Endothelial cell of coronary artery (primary cell): ENCODE results near the gene LMOD2. TPM values are rescaled to one million over a fixed set of nuclear protein-coding genes. Genes with fewer than 3 reads are reported as not detected.

Source experiments
- total RNA-seq: library from RNA; depleted of rRNA; stranded (reverse); fragments of >200 nt; gene quantifications from 2 replicates; pipeline ENCODE4 v1.2.3, GENCODE V29; 2014

Gene LMOD2, protein sequence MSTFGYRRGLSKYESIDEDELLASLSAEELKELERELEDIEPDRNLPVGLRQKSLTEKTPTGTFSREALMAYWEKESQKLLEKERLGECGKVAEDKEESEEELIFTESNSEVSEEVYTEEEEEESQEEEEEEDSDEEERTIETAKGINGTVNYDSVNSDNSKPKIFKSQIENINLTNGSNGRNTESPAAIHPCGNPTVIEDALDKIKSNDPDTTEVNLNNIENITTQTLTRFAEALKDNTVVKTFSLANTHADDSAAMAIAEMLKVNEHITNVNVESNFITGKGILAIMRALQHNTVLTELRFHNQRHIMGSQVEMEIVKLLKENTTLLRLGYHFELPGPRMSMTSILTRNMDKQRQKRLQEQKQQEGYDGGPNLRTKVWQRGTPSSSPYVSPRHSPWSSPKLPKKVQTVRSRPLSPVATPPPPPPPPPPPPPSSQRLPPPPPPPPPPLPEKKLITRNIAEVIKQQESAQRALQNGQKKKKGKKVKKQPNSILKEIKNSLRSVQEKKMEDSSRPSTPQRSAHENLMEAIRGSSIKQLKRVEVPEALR
- total RNA-seq = 0.09 TPM in 1 of 2 replicates, not detected in the other

DNA sequence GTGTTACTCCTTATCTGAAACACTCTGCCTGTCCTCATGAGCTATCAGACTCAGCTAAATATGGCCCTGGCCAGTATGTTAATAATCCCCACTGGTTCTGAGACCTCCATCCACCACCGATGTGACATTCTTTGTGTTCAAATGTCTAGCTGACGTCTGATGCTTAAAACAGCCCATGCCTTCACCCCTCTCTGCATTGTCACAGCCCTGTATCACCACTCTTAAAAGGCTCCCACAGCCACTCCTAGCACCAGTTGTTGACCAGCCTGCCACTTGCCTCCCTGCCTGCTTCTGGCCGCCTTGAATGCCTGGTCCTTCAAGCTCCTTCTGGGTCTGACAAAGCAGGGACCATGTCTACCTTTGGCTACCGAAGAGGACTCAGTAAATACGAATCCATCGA, at the start of gene LMOD2:
Gene LMOD2 (plus strand): TSS at position 253 of the 400 bp plus-strand sequence. CDS start 98 bp downstream, at position 351.

Other genes starting within 250 kb of the LMOD2 start
- 0.36 and 0.38 TPM in 2 replicates for gene IQUB, start 121.3 kb upstream of the LMOD2 start, total RNA-seq
- 45.1 and 50.8 TPM in 2 replicates for gene NDUFA5, start 98.0 kb upstream of the LMOD2 start, total RNA-seq
- gene ASB15, start 54.0 kb upstream of the LMOD2 start, total RNA-seq = not detected in 2 replicates
- 7.7 and 11.7 TPM in 2 replicates for gene WASL, start 93.1 kb downstream of the LMOD2 start, total RNA-seq
- gene HYAL4, start 189.3 kb downstream of the LMOD2 start, total RNA-seq = under 0.01 TPM in 1 of 2 replicates, not detected in the other